Hepatocyte (in vitro differentiated cells): ENCODE results near the gene FAR2.

ENCODE experiments used
- EZH2 ChIP-seq: fragments of 200-600 bp; sonication (generic); IDR thresholded peaks from 2 replicates; pipeline ENCODE4 v1.6.1; 2016; ENCODE audit warnings: antibody characterized with exemption, mild to moderate bottlenecking, borderline replicate concordance
- EZH2phosphoT487 ChIP-seq: fragments of 200-600 bp; sonication (generic); IDR thresholded peaks from one replicate; pipeline ENCODE4 v1.6.1; 2018; ENCODE audit warnings: antibody characterized with exemption, mild to moderate bottlenecking, low read depth, moderate library complexity; ENCODE audit not compliant: unreplicated experiment, severe bottlenecking
- TF ChIP-seq, protein P1 (sequence below): fragments of 200-600 bp; sonication (generic); IDR thresholded peaks from 2 replicates; pipeline ENCODE4 v1.5.1; 2016; ENCODE audit warnings: antibody characterized with exemption, mild to moderate bottlenecking; ENCODE audit not compliant: poor library complexity

GRCh38 chr12:29337325-29337724 lies 188.2 kb downstream of the FAR2 start:
- TF ChIP-seq, protein P1, sequence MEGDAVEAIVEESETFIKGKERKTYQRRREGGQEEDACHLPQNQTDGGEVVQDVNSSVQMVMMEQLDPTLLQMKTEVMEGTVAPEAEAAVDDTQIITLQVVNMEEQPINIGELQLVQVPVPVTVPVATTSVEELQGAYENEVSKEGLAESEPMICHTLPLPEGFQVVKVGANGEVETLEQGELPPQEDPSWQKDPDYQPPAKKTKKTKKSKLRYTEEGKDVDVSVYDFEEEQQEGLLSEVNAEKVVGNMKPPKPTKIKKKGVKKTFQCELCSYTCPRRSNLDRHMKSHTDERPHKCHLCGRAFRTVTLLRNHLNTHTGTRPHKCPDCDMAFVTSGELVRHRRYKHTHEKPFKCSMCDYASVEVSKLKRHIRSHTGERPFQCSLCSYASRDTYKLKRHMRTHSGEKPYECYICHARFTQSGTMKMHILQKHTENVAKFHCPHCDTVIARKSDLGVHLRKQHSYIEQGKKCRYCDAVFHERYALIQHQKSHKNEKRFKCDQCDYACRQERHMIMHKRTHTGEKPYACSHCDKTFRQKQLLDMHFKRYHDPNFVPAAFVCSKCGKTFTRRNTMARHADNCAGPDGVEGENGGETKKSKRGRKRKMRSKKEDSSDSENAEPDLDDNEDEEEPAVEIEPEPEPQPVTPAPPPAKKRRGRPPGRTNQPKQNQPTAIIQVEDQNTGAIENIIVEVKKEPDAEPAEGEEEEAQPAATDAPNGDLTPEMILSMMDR: no peak
- no peak for TF ChIP-seq EZH2
- TF ChIP-seq EZH2phosphoT487: no peak
